HG02763 (cell line): Measurements from ENCODE around the gene DPP6.

Source experiments
- ATAC-seq: cut with Tn5 transposase; IDR thresholded peaks from one replicate; pipeline ENCODE4 v1.9.1; 2021; ENCODE audit warnings: mild to moderate bottlenecking, moderate library complexity; ENCODE audit not compliant: unreplicated experiment

DPP6 gene

DNA sequence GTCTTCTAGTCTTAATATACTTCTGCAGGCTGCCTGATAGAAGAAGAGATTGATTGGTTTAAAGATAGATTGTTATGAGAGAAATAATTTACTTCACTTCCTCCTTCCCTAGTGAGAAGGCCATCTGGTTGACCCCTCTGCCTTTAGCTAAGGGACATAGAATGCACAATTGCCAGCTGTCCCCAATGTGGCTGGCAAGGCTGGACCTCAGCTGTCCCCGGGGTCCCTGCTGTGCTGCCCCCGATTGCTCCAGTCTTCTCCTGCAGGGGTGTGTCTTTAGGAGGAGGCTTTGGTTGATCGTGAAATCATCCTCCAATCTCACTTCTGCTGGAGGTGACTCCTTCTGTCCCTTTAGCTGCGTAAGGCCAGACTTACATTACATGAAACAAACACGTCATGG lies 388.5 kb downstream of the DPP6 start:
- ATAC-seq, result no peak

DNA sequence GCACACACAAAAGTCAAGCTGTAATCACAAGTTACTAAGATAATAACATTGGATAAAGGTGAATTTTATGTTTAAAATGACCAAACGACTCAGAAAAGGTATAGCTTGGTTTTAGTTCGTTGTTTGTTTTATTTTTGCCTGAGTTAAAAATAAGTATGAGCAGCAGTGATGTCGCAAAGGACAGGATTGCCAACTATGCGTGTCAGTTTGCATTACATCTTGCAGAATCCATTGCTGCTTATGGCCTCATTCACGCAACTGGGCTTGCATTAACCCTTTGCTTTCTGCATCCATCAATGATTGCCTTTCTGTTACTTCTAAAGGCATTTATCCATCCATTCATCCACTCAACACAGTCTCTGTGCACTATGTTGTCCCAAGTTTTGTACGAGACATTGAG lies 389.6 kb downstream of the DPP6 start:
- ATAC-seq, result no peak

DNA sequence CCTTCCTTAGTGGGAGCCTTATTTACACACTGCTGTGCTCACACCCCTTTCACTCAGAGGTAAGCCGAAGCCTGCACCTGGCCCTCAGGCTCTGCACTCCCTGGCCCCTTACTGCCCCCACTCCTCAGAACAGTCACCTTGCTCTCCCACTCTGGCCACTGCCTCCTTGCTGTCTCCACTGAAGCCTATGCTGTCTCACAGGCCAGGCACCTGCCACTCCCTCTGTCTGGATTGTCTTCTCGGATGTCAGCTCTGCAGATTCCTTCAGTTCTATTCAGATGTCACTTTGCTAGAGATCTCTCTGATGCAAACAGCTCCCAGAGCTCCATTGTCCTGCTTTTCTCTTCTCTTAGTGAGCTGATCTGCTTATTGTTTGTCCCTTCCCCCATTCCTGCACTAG lies 390.7 kb downstream of the DPP6 start:
- ATAC-seq, result no peak

DNA sequence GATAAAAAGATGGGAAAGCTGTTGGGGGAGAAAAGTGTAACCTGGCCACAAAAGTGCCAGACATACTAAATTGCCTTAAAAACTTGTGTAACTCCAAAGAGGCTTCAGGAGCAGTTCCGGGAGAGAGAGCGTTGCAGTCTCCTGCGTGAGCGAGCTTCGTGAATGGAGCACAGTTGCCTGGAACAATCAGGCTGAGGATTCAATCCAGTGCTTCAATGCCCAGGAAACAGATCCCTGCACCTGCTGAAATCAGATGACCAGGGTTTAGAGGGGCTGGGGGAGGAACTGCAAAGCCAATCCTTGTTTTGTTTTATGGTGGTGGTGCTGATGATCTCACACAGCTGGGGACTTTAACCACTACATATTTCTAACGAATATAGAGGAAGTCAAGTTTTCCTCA lies 398.3 kb downstream of the DPP6 start:
- no peak for ATAC-seq

DNA sequence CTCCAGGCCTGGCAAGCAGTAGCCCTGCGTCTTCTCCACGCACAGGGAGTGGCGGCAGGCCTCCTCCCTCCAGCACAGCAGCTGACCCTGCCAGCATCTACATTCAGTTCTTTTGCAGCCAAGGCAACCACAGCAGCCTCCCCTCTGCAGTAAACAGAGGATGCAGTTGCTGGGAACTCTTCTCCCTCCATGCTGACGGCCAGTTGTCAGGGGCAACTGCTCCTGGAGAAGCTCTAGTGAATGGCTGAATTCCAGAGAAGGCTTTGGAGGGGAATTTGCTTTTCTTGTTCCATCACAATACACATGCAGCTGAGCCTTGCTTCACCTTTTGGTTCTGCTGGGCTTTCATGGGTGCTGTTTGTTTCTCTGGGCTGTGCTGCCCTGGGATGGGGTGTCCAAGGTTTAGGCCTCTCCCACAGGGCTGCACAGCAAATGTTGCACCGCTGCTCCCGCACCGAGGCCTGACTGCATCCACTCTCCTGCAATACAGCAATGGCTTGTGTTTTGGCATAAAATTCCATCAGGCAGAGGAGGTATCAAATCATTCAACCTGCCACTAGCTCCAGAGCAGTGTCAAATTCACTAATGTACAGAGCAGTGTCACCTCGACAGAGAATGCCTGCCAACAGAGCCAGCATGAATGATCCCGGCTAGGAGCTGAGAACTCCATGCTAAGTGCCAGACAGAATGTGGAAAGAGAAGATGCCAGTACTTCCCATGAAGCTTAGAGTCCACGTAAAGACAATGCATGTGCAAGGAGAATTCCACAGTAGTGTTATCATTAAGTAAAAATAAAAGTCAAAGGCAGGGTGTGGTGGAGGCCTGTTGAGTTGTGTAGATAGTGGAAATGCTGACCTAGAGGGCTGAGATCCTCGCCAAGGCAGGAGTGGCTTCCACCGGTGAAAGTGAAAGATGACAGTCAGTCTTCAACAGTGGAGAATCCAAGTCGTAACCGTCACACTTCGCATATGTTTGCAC lies 399.6 kb downstream of the DPP6 start:
- no peak for ATAC-seq

DNA sequence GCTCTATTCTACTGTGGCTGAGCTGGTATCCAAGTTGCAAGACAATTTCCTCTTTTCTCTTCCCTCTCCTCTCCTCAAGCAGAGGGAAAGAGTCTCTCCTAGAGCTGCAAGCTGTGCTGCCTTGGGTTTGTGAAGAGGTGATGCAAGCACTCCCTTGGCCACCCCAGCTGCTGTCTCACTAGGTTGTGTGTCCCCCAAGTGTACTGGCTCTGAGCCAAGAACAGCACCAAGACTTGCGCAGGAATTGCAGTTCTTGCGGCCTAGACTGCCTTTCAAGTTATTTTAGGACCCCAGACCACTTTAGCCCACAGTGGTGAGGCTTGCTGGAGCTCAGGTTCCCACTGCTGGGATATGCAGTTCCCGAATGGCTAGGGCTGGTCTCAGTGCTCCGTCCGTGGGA lies 411.6 kb downstream of the DPP6 start:
- ATAC-seq, result no peak

DNA sequence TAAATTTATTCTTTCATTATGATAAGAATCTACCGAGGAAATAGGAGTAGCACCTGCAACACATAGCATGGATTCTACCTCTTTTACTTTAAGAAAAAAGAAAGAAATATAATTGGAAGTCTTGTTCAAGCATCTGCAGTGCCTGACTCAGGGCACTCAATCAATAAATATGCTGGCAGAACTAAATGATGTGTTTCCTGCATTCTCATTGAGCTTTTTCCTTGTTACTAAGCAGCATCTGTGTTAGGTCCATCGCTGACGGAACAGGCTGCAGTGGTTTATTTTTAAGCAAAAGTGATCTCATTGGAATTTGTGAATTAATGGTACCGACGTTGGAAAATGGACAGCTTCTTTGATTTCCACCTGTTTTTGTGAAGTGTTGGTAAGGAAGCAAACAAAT lies 417.5 kb downstream of the DPP6 start:
- ATAC-seq, result no peak

DNA sequence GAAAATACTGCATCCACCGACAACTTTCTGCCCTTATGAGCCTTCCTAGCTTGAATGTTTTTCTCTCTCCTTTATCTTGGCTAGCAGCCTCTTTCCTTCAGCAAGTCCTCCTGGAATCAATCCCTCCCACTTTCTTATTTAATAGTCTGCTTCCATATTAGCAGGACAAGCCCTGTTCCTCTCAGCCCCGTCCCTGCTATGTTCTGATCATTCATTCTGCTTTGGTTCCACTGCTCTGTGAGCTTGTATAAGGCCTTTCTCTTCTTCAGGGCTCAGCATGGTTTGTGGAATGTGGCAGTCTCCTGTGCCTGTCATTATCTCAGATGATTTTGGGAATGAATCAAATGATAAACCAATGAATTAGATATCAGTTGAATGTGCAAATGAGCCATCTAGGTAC lies 420.1 kb downstream of the DPP6 start:
- ATAC-seq, result no peak

DNA sequence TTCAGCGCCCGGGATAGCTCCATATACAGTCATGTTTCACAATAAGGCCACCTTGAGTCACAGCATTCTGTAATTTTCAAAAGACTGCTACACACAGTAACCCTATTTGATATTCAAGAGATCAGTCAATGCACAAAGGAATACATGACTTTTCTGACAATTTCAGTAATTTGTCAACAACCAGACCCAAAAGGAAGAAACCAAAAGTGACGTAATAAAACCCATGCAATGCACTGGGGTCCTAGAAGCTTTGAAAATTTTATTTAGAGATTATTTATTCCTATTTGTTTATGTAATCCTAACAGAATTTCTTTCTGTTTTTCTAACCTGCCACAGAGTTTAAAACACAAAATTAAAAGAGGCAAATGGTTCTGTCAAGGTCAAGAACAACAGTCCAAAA lies 421.2 kb downstream of the DPP6 start:
- no peak for ATAC-seq

DNA sequence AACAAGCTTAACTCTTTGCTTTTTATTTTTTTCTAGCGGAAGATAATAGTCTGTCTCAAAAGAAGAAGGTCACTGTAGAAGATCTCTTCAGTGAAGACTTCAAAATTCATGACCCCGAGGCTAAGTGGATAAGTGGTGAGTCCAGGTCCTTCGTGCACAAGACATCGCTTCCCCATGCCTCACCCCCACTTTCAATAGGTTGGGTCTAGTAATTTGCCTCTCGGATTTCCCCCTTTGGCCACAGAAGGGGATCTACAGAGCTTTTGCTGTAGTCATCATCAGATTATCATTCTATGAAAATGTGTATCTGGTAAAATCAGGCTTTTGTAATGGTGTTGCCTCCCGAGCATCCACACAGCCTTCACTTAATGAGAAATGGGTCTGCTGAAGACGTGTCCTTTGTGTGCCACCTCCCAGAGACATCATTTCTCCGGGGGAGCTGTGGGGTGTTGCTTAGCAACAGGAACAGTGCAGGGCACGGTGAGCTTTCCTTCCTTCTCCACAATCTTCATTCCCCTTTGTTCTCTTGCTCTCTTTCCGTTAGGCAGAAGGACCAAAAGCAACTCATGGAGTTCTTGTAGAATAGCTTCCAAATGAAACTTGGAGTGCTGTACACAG lies 422.8 kb downstream of the DPP6 start:
- ATAC-seq, result no peak

DNA sequence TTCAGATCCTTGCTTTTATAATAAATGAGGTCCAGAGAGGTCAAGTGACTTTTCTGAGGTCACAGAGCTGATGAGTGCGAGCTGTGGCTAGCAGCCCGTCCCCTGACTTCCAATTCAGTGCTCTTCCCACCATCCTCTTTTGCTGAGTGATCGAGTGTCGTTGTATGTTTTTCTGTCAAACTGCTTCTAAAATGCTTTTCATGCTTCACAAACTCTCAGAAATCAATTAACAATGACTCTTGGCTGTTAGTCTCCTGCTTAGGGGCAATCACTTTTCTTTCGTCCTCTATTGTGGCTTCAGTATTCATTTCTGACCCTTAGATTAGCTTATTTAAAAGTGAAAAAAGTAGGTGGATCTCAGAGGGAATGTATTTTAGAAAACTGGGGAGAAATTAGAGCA lies 423.7 kb downstream of the DPP6 start:
- no peak for ATAC-seq

DNA sequence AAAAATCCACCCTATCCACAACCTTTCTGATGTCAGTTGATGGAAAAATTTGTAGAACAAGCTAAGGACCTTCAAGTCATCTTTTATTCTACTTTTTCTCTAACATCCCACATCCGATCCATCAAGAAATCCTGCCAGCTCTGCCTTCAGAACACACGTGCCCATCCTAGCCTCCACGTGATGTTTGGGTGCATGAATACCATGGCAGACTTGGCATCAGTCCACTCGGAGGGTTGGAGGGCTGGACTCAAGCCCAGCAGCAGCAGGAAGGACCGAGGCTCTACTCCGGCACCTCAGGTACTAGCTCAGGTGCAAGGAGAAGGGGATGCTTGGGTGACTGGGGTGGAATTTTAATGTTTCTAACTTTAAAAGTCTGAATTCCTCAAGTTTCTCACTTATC lies 428.6 kb downstream of the DPP6 start:
- ATAC-seq, result no peak

DNA sequence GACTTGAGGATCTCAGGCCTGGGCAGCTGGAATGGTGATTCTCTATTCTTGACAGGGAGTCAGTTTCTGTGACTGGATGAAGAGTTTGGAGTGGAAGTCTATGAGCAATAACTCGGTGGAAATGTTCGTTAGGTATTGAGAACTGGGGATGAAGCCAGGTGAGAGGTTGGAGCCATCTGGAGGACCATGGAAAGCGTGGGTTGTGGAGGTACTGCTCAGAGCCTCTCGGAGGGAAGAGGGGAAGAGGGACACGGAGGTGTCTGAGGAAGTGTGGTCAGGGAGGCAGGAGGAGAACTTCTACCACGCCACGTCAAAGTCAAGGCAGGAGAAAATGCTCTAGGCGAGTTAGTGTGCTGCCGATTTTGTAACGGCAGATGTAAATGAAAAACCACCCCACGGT lies 430.7 kb downstream of the DPP6 start:
- ATAC-seq, result no peak

DNA sequence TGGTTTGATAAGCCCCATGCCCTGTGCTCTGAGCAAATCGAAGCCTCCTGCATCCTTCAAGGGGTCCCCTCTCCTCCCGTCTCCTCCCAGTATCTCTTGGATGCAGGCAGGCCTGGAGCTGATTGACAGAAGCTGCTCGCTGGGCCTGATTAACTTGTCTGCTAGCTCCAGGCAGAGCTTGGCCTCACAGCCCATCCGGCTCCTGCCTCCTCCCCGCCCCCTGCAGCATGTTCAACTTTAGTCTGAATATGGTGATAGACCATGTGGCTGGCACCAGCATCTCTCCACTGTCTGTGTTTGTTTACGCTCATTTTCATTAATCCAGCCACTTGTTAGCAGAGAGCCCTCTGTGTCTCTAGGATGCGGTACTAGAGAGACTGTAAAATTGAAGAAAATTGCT lies 432.2 kb downstream of the DPP6 start:
- no peak for ATAC-seq

DNA sequence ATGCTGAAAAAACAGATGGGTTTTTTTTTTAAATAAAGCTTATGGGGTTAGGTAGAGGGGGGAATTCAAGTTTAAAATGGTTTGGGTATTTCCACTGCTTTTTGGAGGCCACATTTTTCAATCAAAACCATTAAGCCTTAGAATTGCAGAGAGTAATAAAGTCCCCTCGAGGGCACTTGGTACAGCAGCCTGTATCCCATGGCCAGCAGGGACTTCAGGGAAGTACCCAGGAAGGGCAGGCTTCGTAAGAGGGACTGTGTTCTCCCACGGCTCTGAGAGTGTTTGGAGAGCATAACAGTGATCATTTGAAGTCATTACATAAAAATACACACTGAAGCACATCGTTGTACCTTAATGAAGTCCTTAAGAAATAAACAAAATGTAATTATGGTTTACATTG lies 432.7 kb downstream of the DPP6 start:
- no peak for ATAC-seq

DNA sequence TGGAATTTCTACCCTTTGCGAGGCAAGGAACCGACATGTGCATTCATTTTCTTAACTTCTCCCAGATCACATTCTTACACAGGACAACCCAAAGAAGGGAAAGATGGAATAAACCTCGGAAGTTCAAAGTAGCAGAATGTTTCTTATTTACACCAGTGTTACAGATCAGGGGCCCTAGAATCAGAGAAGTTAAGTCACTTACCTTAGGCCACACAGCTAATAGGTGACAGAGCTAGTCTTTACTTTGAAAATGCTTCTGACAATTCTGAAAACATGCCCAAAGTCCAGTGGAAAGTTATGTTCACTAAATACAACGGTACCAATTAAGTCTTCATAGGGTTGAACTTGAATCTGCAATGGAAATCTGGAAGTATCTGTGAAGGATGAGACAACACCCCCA lies 437.7 kb downstream of the DPP6 start:
- ATAC-seq, result no peak

DNA sequence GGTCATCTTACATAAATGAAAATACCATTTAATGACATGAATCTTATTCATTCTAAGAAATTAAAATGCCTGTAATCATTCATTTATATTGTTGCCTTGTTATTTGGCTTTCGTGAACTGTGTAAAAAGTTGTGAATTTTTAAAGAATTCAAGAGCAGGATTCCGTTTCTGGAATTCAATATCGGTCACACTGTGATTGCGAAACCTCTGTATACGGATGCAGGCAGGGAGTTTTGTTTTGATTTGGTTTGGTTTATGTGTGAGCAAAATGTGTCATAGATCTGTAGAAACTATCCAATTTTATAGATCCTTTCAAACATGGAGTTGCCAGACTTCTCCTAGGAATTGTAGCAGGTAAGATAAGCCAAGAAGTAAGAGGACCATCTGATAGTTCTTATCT lies 441.4 kb downstream of the DPP6 start:
- ATAC-seq, result no peak

DNA sequence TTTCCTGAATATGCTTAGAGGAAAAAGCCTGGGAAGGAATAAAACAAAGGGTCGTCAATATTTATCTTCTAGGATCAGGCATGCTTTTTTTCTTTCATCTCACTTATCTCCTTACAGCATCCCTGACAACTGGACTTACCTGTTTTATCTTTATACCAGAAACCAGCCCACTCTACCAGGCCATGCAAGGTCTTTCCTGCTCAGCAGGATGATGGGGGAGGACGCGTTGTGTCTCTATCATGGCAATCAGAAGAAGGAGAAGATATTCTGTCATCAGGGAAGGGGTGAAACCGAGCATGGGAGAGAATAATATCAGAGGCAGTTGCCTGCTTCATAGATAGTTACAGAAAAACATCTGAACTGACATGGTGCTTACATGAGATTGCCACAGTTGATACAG lies 445.6 kb downstream of the DPP6 start:
- no peak for ATAC-seq

DNA sequence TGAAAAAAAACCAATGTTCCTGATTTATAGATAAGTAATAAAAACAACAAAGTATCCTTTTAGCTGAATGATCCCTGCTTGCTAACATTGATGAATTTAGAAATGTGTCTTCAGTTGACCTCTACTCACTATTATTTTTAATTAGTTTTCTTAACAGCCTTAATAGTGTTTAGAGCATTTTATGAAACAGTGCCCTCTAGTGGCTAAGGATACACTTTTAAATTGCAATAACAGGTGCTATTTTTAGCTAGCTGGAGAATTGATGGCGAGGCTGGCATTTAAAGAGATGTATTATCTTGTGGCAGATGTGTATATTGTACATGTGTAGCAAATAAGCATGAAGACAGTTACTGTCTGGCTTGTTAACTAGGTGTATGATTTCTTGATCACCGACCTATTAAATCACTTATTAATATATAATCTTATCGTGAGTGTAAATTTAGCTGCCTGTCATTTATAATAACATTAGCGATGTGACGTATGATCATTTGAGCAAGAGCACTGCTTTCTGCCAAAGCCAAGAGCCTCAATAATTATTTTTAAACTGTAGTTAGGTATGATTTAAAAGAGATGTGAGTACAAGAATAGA lies 451.9 kb downstream of the DPP6 start:
- no peak for ATAC-seq

DNA sequence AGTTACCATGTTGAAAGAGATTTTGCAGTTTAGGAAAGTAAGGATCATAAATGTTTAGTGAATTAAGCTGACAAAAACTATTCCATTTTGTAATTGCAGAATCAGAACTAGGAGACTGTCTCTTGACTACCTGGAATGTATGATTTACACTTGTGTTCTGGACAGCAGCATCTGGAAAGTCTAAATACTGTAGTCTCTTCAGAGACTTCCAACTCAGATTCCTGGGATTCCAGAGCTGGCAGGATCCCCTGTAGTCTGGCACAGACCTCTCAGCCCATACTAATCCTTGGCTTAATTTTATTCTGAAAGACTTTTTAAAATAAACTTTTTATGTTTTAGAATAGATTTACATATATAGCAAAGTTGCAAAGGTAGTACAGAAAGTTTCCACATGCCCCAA lies 452.7 kb downstream of the DPP6 start:
- ATAC-seq, result no peak

DNA sequence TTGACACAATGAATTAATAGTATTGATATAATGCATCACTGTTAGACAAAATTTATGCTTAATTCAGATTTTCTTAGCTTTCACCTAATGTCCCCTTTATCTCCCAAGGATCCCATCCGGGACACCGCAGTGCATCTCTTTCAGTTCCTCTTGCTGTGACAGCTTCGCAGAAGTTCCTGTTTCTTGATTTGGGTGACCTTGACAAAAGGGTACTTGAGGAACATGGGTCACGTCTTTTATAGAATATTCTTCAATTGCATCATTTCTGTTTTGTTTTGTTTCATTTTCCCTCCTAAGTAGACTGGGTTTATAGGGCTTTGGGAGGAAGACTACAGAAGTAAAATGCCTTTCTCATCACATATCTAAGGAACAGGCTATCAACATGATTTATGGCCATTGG lies 453.2 kb downstream of the DPP6 start:
- ATAC-seq, result no peak

DNA sequence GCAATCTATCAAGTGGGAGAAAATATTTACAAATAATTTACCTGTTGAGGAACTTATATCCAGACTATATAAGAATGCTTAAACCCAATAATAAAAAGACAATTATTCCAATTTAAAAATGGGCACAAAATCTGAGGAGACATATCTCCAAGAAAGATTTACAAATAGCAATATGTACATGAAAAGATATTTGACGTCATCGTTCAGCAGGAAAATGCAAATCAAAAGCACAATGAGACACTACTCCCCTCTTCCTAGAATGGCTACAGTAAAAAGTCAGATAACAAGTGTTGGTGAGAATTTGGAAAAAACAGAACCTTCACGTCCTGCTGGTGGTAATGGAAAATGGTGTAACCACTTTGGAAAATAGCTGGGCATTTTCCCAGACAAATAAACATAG lies 457.0 kb downstream of the DPP6 start:
- ATAC-seq, result no peak
